ENCODE results near the gene AFAP1. TPM values are rescaled to one million over a fixed set of nuclear protein-coding genes. Genes with fewer than 3 reads are reported as not detected.

AFAP1 gene
- total and polyA plus RNA-seq, 2 of the 4 experiments (the other 2 are of a cell fraction): 48.2 to 80.9 TPM

GRCh38 chr4:7715271-7716009 is 224.2 kb downstream of the AFAP1 start:
- in situ Hi-C loops (cut with MboI; ENCODE audit: low sequenced_read_pairs): no loop called here
- ATAC-seq (ENCODE audit: low read depth) (no peak), DNase-seq (no peak)
- no TSS peak for BruUV-seq (replicated peaks)
- intact Hi-C loops (cut with micrococcal nuclease): no loop called here
- Histone ChIP-seq H3K23ac (ENCODE audit: low read depth, low read length) (no peak overlapping the region), H3K9me1 (ENCODE audit: insufficient read depth, low read length) (no peaks in the 10 kb centered on the region), H4K20me1 (ENCODE audit: insufficient read depth, low read length) (no peaks in the 10 kb centered on the region), H2BK5ac (ENCODE audit: low read depth, low read length, poor library complexity, severe bottlenecking) (no peak overlapping the region), H3K14ac (replicated peaks; ENCODE audit: low read depth, low read length) (no peak overlapping the region), H3K4me2 (ENCODE audit: low read depth, low read length) (no peak overlapping the region), H2BK15ac (ENCODE audit: low read depth, low read length) (no peak overlapping the region), H3K4me1 (ENCODE audit: control insufficient read depth, insufficient read depth, low read length) (no peaks in the 10 kb centered on the region), H4K8ac (ENCODE audit: low read depth in 2 of 2, low read length in 2 of 2) (no peak overlapping the region), H2BK120ac (ENCODE audit: low read depth, low read length) (no peak overlapping the region), H3K4ac (ENCODE audit: low read depth, low read length) (no peak overlapping the region), H3K56ac (ENCODE audit: extremely low read depth, insufficient read depth, low read length) (no peak overlapping the region), H3K27ac (ENCODE audit: insufficient read depth, low read length) (no peak overlapping the region), H3K18ac (ENCODE audit: low read depth, low read length) (no peak overlapping the region), H3K9me3 (ENCODE audit: control insufficient read depth, insufficient read depth, low read length) (peaks cover 5% of the 10 kb centered on the region), H2AK5ac (ENCODE audit: low read depth, low read length) (no peak overlapping the region), H3K36me3 (ENCODE audit: control insufficient read depth, insufficient read depth, low read length) (no peaks in the 10 kb centered on the region), H3K9ac (ENCODE audit: low read depth, low read length) (no peak overlapping the region), H2BK20ac (ENCODE audit: low read depth, low read length) (no peak overlapping the region), H3K27me3 (ENCODE audit: control insufficient read depth, insufficient read depth, low read length) (peaks cover 35% of the 10 kb centered on the region), H4K91ac (ENCODE audit: insufficient read depth, low read depth, low read length) (no peak overlapping the region), H3K4me3 (ENCODE audit: insufficient read depth, low read depth, low read length) (no peak overlapping the region), H2AFZ (replicated peaks; ENCODE audit: low read length, poor library complexity) (no peak overlapping the region), H3K79me1 (ENCODE audit: low read depth in 1 of 2, low read length in 2 of 2) (no peaks in the 10 kb centered on the region), H4K5ac (ENCODE audit: low read depth, low read length) (no peak overlapping the region), H2AK9ac (replicated peaks; ENCODE audit: low read depth, low read length, poor library complexity) (no peak overlapping the region)
- ChIA-PET CTCF (no interaction called here), POLR2A (ENCODE audit: unreplicated experiment) (no interaction called here)
- dilution Hi-C loops (cut with HindIII; ENCODE audit: low sequenced_read_pairs, unreplicated experiment): no loop called here
- 68% methylated on average over 5 of the region's 11 CpGs; no CpG with 5 or more reads in 1 of the 2 experiments for WGBS, 2 experiments (ENCODE audit: extremely low coverage in 2 of 2, insufficient read length in 1 of 2)
- no peak for TF ChIP-seq CHD1 (IDR thresholded peaks at IDR 0.05; ENCODE audit: low read depth, low read length)
- no peak for TF ChIP-seq NFE2L2 (IDR thresholded peaks at IDR 0.05; ENCODE audit: low read depth, low read length)
- TF ChIP-seq CTCF (conservative IDR thresholded peaks at IDR 0.05; ENCODE audit: low read depth, low read length): no peak
- no peak for TF ChIP-seq BHLHE40 (IDR thresholded peaks at IDR 0.05; ENCODE audit: low read depth, low read length)
- TF ChIP-seq MXI1 (IDR thresholded peaks at IDR 0.05; ENCODE audit: borderline replicate concordance, low read depth, low read length): no peak
- TF ChIP-seq CEBPB (IDR thresholded peaks at IDR 0.05; ENCODE audit: low read depth, low read length): no peak
- no peak for TF ChIP-seq SMC3 (IDR thresholded peaks at IDR 0.05; ENCODE audit: low read depth, low read length)
- no peak for TF ChIP-seq RCOR1 (IDR thresholded peaks at IDR 0.05; ENCODE audit: insufficient replicate concordance, low read length)
- TF ChIP-seq, protein P1, sequence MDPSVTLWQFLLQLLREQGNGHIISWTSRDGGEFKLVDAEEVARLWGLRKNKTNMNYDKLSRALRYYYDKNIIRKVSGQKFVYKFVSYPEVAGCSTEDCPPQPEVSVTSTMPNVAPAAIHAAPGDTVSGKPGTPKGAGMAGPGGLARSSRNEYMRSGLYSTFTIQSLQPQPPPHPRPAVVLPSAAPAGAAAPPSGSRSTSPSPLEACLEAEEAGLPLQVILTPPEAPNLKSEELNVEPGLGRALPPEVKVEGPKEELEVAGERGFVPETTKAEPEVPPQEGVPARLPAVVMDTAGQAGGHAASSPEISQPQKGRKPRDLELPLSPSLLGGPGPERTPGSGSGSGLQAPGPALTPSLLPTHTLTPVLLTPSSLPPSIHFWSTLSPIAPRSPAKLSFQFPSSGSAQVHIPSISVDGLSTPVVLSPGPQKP (IDR thresholded peaks at IDR 0.05; ENCODE audit: borderline replicate concordance, low read depth, low read length): no peak
- no peak for TF ChIP-seq MAZ (IDR thresholded peaks at IDR 0.05; ENCODE audit: borderline replicate concordance, low read depth, low read length)
- TF ChIP-seq, protein P2, sequence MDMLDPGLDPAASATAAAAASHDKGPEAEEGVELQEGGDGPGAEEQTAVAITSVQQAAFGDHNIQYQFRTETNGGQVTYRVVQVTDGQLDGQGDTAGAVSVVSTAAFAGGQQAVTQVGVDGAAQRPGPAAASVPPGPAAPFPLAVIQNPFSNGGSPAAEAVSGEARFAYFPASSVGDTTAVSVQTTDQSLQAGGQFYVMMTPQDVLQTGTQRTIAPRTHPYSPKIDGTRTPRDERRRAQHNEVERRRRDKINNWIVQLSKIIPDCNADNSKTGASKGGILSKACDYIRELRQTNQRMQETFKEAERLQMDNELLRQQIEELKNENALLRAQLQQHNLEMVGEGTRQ (IDR thresholded peaks at IDR 0.05; ENCODE audit: low read depth, low read length): no peak
- no peak for TF ChIP-seq RFX5 (IDR thresholded peaks at IDR 0.05; ENCODE audit: low read depth, low read length)
- no peak for TF ChIP-seq RAD21 (IDR thresholded peaks at IDR 0.05; ENCODE audit: low read length)
- no peak for TF ChIP-seq MAFK (IDR thresholded peaks at IDR 0.05; ENCODE audit: low read depth, low read length)
- no peak for TF ChIP-seq POLR2A (IDR thresholded peaks at IDR 0.05; ENCODE audit: low read depth, low read length)

Data from IMR-90 (cell line).